Fibroblast of peridontal ligament (primary cell): ENCODE results near the gene RERE.

Source experiments
- DNase-seq: peaks from one replicate; pipeline ENCODE4 v3.0.0-alpha.2; 2010; ENCODE audit errors: extremely low read depth

The RERE gene

GRCh38 chr1:8578132-8578877, 239.1 kb downstream of the RERE start:
- no peak for DNase-seq

- no peak for DNase-seq
These were observed 242.5 kb downstream of the RERE start for GRCh38 chr1:8574985-8575384.

GRCh38 chr1:8572106-8572505, 245.3 kb downstream of the RERE start:
- no peak for DNase-seq

- DNase-seq: peak; percentile 71
These were observed 246.0 kb downstream of the RERE start for GRCh38 chr1:8571200-8571984.

GRCh38 chr1:8570465-8570864, 247.0 kb downstream of the RERE start:
- DNase-seq: no peak

- DNase-seq: no peak
These were observed 248.2 kb downstream of the RERE start for GRCh38 chr1:8569242-8569641.

- no peak for DNase-seq
These were observed 248.6 kb downstream of the RERE start for GRCh38 chr1:8568837-8569236.

- peak; percentile 44 for DNase-seq
These were observed 250.3 kb downstream of the RERE start for GRCh38 chr1:8567146-8567545.

- no peak for DNase-seq
These were observed 251.6 kb downstream of the RERE start for GRCh38 chr1:8565802-8566201.

GRCh38 chr1:8563944-8564537, 253.4 kb downstream of the RERE start:
- DNase-seq: no peak

- DNase-seq: peak; percentile 69
These were observed 254.3 kb downstream of the RERE start for GRCh38 chr1:8562881-8563865.

- no peak for DNase-seq
These were observed 255.2 kb downstream of the RERE start for GRCh38 chr1:8562222-8562621.

GRCh38 chr1:8560611-8561544, 256.6 kb downstream of the RERE start:
- peak; percentile 67 for DNase-seq

- no peak for DNase-seq
These were observed 257.4 kb downstream of the RERE start for GRCh38 chr1:8560035-8560434.

GRCh38 chr1:8555582-8555981, 261.9 kb downstream of the RERE start:
- DNase-seq: no peak

GRCh38 chr1:8554956-8555534, 262.4 kb downstream of the RERE start:
- peak; percentile 60 for DNase-seq

GRCh38 chr1:8552820-8553397, 264.5 kb downstream of the RERE start:
- DNase-seq: no peak

- DNase-seq: no peak
These were observed 265.6 kb downstream of the RERE start for GRCh38 chr1:8551613-8552489.

- DNase-seq: no peak
These were observed 266.4 kb downstream of the RERE start for GRCh38 chr1:8551057-8551456.
